ENCODE results near the gene EHMT2.
"Not testable (repeated sequence)": the region's sequence is repeated elsewhere in the genome, so short reads cannot be mapped to it uniquely, and the experiment has no call there.

Gene EHMT2

DNA sequence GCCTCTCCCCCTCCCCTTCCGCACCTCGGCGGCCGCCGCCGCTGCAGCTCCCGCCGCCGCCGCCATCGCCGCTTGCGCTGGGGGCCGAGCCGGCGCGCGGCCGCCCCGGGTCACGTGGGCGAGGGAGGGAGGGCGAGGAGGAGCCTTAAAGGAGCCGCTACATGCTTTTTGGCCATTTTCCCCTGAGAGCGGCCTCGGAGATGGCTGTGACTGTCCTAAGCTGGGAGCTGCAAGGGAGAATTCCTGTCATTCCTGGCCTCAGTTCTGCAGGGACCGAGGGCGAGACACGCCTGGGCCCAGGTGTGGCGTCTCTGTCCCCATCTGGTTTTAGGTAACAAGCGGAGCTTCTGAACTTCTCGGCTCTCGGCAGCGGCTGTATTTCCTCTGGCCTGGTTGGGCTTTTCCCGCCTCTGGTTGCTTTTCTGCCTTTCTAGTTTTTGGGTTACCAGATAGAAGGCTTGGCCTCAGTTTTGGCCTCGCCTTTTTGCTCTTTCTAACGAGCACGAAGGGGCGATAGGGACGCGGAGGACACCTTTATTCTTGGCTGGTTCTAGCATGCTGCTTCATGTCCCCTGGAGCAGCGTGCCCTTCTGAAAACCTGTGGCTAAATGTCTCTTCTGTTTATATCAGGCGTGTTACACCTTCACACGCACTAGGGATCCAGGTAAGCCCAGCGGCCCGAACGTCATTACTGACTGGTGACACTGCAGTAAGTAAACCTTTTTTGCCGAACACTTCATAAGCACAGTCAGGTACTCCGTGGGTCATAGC, at the start of gene EHMT2:
EHMT2 (minus strand) TSS at position 87 of the 771 bp plus-strand sequence; CDS start at position 66, 21 bp downstream.
- DNase-seq (ENCODE audit: low read depth) = peak; percentile 78

DNA sequence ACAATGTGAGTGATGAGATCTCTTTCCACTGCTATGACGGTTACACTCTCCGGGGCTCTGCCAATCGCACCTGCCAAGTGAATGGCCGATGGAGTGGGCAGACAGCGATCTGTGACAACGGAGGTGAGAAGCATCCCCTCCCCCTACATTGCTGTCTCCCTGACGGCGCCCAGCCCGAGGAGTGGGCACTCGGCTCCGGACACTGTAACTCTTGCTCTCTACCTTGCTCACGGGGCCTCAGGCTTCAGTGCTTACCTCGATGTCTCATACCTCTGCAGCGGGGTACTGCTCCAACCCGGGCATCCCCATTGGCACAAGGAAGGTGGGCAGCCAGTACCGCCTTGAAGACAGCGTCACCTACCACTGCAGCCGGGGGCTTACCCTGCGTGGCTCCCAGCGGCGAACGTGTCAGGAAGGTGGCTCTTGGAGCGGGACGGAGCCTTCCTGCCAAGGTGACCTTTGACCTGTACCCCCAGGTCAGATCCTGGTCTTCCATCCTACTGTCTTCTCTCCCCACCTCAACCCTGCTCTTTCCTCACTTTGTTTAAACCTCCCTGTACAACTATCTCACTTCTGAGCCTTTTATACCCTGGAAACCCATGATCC, 49.7 kb upstream of the EHMT2 start:
- DNase-seq (ENCODE audit: low read depth) = no peak

DNA sequence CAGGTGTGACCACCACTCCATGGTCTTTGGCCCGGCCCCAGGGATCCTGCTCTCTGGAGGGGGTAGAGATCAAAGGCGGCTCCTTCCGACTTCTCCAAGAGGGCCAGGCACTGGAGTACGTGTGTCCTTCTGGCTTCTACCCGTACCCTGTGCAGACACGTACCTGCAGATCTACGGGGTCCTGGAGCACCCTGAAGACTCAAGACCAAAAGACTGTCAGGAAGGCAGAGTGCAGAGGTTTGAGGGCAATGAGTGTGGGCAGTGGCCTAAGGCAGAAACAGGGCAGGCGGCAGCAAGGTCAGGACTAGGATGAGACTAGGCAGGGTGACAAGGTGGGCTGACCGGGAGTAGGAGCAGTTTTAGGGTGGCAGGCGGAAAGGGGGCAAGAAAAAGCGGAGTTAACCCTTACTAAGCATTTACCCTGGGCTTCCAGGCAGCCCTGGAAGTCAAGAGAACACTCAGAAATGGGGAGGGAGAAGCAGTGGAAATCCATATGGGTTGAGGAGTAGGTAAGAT, 48.9 kb upstream of the EHMT2 start:
- no peak for DNase-seq (ENCODE audit: low read depth)

DNA sequence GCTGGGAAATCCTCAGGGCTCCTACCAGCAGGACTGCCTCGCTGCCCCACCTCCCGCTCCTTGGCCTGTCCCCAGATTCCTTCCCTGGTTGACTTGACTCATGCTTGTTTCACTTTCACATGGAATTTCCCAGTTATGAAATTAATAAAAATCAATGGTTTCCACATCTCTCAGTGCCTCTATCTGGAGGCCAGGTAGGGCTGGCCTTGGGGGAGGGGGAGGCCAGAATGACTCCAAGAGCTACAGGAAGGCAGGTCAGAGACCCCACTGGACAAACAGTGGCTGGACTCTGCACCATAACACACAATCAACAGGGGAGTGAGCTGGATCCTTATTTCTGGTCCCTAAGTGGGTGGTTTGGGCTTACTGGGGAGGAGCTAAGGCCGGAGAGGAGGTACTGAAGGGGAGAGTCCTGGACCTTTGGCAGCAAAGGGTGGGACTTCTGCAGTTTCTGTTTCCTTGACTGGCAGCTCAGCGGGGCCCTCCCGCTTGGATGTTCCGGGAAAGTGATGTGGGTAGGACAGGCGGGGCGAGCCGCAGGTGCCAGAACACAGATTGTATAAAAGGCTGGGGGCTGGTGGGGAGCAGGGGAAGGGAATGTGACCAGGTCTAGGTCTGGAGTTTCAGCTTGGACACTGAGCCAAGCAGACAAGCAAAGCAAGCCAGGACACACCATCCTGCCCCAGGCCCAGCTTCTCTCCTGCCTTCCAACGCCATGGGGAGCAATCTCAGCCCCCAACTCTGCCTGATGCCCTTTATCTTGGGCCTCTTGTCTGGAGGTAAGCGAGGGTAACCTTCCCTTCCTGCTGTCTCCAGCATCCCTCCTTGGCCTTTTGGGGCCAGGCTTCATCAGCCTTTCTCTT, 48.2 kb upstream of the EHMT2 start, which contains the start of gene CFB:
CFB (plus strand) TSS at position 589 of the 863 bp plus-strand sequence; CDS start at position 716, 127 bp downstream.
- no peak for DNase-seq (ENCODE audit: low read depth)

DNA sequence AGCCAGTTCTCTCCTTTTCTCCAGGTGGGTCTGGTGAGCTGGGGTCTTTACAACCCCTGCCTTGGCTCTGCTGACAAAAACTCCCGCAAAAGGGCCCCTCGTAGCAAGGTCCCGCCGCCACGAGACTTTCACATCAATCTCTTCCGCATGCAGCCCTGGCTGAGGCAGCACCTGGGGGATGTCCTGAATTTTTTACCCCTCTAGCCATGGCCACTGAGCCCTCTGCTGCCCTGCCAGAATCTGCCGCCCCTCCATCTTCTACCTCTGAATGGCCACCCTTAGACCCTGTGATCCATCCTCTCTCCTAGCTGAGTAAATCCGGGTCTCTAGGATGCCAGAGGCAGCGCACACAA, 47.6 kb upstream of the EHMT2 start:
- DNase-seq (ENCODE audit: low read depth) = no peak

DNA sequence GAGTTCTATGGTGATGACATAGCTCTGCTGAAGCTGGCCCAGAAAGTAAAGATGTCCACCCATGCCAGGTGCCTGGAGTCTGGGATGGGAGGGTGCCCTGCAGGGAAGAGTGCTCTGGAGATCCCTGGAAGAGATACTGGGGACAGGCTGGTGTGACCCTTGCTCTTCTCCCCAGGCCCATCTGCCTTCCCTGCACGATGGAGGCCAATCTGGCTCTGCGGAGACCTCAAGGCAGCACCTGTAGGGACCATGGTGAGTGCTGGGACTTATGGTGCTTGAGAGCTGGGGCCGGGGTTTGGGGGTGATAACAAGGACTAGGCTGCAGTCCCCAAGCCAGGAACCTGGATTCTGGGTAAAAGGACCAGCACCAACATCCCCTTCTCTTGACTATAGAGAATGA, 46.2 kb upstream of the EHMT2 start:
- no peak for DNase-seq (ENCODE audit: low read depth)

DNA sequence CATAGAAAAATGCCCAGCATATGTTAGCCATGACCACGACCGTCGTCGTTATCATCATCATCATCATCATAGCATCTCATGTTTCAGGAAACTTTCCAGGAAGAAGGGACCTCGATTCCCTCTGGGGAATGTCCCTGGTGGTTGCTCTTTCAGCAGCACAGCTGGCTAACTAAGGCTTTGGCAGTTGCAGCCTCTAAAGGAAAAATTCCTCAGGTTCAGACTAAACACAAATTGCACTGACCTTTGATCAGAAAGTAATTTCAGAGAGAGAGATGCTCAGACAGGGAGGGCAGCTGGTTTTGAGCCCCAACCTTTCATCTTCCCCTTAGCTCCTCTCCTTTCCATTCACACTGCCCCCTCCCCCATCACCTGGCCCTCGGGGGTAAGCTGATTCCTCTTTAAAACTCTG, 42.8 kb upstream of the EHMT2 start:
- no peak for DNase-seq (ENCODE audit: low read depth)

DNA sequence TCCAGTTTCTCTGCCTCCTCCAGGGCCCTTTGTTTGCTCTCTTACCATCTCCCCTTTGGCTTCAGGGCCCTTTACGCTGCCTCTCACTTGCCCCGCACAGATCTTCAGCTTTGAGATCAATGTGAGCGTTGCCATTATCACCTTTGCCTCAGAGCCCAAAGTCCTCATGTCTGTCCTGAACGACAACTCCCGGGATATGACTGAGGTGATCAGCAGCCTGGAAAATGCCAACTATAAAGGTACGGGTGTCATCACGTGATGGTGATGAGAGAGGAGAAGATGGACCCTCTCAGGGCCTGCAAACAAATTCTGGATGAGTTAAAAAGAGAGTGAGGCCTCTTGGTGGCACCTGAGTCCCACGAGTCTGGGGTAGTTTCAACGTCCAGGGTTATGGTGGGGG, 38.3 kb upstream of the EHMT2 start:
- DNase-seq (ENCODE audit: low read depth) = no peak

DNA sequence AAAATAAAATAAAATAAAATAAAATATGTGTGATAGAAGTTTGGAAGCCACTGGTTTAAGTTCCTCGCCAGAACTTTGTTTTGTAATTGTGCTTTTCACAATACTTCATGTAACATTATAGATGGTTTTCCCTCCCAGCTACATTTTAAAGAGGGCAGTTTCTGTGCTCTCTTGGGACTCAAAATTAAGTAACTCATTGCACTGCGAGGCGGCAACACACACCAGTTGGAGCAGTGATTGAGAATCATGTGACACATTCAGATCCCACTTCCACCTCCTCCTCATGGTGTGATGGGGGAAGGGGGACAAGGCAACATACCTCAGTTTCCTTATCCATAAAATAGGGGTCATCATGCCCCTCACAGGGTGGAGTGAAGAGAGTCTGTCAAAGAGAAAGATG, 37.5 kb upstream of the EHMT2 start:
- DNase-seq (ENCODE audit: low read depth) = no peak

DNA sequence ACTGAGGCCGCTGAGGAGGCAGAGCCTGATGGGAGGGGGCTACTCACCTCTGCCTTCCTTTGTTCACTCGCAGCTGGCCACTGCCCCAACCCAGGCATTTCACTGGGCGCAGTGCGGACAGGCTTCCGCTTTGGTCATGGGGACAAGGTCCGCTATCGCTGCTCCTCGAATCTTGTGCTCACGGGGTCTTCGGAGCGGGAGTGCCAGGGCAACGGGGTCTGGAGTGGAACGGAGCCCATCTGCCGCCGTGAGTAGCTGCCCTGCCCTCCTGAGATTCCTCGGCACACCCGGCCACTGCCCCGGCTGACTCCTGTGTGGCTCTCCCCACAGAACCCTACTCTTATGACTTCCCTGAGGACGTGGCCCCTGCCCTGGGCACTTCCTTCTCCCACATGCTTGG, 36.0 kb upstream of the EHMT2 start:
- no peak for DNase-seq (ENCODE audit: low read depth)

DNA sequence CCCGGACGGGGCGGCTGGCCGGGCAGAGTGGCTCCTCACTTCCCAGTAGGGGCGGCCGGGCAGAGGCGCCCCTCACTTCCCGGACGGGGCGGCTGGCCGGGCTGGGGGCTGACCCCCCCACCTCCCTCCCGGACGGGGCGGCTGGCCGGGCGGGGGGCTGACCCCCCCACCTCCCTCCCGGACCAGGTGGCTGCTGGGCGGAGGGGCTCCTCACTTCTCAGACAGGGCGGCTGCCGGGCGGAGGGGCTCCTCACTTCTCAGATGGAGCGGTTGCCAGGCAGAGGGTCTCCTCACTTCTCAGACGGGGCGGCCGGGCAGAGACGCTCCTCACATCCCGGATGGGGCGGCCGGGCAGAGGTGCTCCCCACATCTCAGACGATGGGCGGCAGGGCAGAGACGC, 34.6 kb upstream of the EHMT2 start:
- DNase-seq (ENCODE audit: low read depth) = not testable (repeated sequence)

DNA sequence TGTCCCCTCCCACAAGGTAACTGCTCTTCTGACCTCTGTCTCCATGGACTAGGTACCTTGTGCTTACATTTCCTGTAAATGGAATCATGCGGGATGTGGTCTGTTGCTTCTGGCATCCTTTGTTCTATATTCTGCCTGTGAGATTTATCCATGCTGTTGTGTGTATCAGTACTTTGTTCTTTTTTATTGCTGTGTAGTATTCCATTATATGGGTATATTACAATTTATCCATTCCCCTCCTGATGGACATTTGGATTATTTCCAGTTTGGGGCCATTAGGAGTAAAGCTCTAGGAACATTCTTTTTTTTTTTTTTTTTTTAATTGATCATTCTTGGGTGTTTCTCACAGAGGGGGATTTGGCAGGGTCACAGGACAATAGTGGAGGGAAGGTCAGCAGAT, 33.5 kb upstream of the EHMT2 start:
- DNase-seq (ENCODE audit: low read depth) = no peak

DNA sequence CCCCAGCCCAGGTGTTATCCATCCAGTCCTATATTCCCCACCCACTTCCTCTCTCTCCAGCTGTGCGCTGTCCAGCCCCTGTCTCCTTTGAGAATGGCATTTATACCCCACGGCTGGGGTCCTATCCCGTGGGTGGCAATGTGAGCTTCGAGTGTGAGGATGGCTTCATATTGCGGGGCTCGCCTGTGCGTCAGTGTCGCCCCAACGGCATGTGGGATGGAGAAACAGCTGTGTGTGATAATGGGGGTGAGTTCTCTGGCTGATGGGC, 31.1 kb upstream of the EHMT2 start:
- no peak for DNase-seq (ENCODE audit: low read depth)

DNA sequence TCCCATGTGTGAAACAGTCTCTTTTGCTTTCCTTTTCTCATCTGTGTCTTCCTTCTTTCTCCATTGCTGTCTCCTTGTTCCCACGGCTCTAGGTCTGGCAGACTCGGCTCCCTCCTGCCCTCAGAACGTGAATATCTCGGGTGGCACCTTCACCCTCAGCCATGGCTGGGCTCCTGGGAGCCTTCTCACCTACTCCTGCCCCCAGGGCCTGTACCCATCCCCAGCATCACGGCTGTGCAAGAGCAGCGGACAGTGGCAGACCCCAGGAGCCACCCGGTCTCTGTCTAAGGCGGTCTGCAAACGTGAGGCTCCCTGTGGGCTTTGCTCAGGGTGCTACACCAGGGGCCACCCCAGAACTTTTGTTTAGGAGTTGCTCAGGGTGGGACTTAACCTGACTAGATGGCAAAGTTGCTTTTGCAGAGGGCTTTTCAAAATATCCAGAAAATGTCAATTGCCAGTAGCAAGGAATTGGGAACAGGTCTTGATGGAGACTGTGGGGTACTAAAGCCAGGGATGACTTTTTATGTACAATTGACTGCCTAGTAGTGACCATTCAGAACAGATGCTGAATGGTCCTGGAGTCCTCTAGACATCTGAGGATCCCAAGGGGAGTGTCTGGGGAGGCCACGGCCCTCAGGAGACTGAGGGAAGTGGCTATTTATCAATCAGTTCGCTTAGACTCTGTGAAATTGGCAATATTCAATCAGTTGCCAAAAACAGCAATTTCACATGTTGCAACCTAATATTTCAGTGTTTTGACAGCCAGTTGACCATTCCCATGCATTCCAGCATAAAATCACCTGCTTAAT, 30.6 kb upstream of the EHMT2 start:
- no peak for DNase-seq (ENCODE audit: low read depth)

DNA sequence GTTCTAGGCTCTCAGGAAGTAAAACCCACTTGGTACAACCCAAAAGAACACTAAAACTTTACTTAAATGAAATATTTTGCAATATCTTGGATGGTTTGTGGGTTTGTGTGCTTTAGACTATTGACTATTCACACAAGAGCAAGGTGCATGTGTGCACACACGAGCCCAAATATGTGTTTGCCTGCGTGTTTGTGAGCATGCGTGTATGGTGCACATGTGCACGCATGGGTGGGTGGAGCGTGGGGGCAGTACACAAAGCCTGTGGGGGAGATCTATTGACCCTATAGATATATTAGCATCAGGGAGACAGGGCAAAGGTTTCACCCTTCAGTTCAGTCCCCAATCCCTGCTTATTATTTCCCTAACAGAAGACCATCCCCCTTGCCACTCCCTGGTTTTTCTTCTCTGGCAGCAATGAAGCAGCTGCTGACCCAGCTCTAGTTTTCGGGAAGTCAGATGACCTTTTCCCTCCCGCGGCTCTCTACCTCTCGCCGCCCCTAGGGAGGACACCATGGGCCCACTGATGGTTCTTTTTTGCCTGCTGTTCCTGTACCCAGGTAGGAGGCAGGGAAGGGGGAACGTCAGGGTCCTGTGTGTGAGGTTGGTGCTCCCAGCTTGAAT, 29.9 kb upstream of the EHMT2 start, which contains the start of gene C2:
C2 (plus strand) TSS at position 476 of the 621 bp plus-strand sequence; CDS start at position 512, 36 bp downstream.
- DNase-seq (ENCODE audit: low read depth) = no peak

DNA sequence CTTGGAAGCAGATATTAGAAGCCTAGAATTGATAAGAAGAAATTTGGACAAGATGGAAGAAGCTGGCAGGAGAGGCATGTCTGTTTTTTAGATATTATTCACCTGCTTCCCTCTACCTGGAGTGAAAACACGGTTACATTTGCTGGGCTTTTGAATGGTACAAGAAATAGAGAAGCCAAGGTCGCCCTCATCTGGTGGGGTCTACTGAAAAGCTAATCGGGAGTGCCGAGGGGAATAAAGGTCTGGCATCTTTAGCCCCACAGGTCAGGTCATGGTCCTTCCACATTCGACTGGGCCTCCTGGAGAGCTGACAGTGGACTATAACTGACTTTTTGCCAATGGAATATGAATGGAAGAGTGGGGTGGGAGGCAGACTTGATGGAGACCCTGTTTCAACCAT, 25.4 kb upstream of the EHMT2 start:
- no peak for DNase-seq (ENCODE audit: low read depth)

DNA sequence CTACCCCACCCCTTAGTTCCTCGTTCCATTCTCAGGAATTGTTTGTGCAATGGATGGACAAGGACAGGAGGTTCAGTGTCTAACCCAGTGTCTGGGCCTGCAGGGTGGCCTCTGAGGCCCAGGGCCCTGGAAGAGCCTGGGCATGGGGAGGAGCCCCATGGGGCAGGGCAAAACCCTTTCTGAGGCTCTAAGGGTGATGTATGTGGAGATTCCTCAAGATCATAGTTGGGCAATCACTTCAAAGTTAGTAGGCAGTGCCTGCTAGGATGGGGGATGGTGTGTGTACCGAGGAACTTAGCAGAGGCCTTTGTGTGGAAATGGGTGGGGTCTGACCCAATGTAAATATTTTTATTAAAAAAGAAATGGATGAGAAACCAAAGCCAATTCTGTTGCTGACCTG, 23.3 kb upstream of the EHMT2 start:
- no peak for DNase-seq (ENCODE audit: low read depth)

DNA sequence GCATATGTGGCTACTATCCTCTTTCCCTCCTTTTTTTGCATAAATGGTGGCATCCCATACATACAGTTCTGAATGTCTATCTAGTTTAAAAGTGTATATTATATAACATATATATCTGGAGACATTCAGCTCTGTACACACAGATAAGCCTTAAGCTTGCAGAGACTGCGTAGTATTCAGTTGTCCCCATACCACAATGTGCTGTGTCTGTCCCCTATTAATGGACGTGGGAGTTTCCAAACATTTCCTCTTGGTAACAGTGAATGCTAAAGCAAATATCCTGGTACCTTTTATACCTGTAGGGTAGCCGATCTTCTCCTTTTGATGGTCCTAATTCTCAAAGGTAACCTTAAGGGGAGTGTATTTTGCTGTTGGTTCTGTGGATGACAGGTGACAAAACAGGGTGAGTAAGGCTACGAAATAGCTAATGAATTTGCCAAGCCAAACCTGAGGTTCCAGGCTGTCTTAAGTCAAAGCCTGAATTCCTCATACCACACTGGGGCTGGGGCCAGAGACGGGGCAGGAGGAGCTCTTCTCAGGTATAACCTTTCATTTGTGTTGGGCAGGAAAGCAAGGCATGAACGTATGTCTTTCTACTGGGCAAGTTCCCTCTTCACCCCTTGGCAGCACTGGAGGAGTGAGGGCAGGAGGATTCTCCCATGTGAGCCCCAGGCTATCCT, 22.3 kb upstream of the EHMT2 start:
- DNase-seq (ENCODE audit: low read depth) = no peak

DNA sequence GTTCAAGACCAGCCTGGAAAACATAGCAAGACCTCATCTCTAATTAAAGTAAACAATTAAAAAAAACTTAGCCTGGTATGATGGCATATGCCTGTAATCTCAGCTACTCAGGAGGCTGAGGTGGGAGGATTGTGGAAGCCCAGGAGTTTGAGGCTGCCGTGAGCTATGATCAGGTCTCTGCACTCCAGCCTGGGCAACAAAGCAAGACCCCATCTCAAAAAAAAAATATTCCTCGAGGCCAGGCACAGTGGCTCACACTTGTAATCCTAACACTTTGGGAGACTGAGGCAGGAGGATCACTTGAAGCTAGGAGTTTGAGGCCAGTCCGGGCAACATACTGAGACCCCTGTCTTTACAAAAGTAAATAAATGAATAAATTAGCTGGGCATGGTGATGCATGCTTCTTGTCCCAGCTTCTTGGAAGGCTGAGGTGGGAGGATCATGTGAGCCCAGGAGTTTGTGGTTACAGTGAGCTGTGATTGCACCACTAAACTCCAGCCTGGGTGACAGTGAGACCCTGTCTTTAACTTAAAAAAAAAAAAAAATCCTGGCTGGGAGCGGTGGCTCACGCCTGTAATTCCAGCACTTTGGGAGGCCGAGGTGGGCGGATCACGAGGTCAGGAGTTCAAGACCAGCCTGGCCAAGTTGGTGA, 20.7 kb upstream of the EHMT2 start:
- DNase-seq (ENCODE audit: low read depth) = no peak

DNA sequence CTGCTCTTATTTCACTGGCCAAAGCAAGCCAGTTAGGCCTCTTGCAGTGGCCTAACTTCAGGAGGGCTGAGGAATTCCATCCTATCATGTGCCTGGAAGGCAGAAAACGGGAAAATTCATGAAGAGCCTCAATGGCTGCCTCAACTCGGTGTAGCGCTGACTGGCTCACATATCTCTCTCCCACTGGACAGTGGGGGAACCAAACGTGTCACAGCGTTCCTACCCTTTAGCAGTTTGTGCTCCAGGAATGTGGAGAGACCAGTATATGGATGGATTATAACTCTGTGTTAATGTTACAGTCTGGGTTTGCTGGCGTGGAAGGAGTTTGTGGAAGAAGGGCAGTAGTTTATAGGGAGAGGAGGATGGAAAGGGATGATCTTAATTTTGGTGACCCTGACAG, 18.3 kb upstream of the EHMT2 start:
- no peak for DNase-seq (ENCODE audit: low read depth)

All from activated T-helper 1 cell treated with Interleukin-2 at 50 U/mL for 16 hours (primary cell).